Stimulated activated CD4-positive, alpha-beta T cell treated with anti-CD3 and anti-CD28 coated beads, Interleukin-4, amount 100 ng/mL, for 4 hours (primary cell): ENCODE measurements around the gene CCT7.

Source experiments
- DNase-seq, 2 experiments: peaks; one replicate each; pipeline ENCODE4 v3.0.0-alpha.2; 2020

The CCT7 gene

GRCh38 chr2:73297151-73297559 is 63.0 kb downstream of the CCT7 start:
- DNase-seq: no peak

- DNase-seq: no peak
These were observed 63.5 kb downstream of the CCT7 start for GRCh38 chr2:73297586-73297985.

GRCh38 chr2:73300926-73301325 is 66.8 kb downstream of the CCT7 start:
- no peak for DNase-seq

GRCh38 chr2:73301636-73302035 is 67.5 kb downstream of the CCT7 start:
- DNase-seq: no peak
